ENCODE results near the gene TSHR. TPM values are rescaled to one million over a fixed set of nuclear protein-coding genes. Genes with fewer than 3 reads are reported as not detected.

Gene TSHR
- total and polyA plus RNA-seq, 2 of the 4 experiments (the other 2 are of a cell fraction): not detected

GRCh38 chr14:81132468-81132867, 177.0 kb downstream of the TSHR start:
- DNase-seq (no peak), ATAC-seq (ENCODE audit: low read depth) (no peak)
- intact Hi-C loops (cut with micrococcal nuclease): no loop called here
- no TSS peak for BruUV-seq (replicated peaks)
- H3K56ac ChIP-seq (ENCODE audit: extremely low read depth, insufficient read depth, low read length): no peak overlapping the region
- no peak overlapping the region for H2BK15ac ChIP-seq (ENCODE audit: low read depth, low read length)
- no peak overlapping the region for H3K9ac ChIP-seq (ENCODE audit: low read depth, low read length)
- no peak overlapping the region for H4K91ac ChIP-seq (ENCODE audit: insufficient read depth, low read depth, low read length)
- no peaks in the 10 kb centered on the region for H3K79me1 ChIP-seq (ENCODE audit: low read depth in 1 of 2, low read length in 2 of 2)
- CTCF ChIA-PET: no interaction called here
- no peaks in the 10 kb centered on the region for H3K9me1 ChIP-seq (ENCODE audit: insufficient read depth, low read length)
- dilution Hi-C loops (cut with HindIII; ENCODE audit: low sequenced_read_pairs, unreplicated experiment): no loop called here
- H3K4ac ChIP-seq (ENCODE audit: low read depth, low read length): no peak overlapping the region
- H4K8ac ChIP-seq (ENCODE audit: low read depth in 2 of 2, low read length in 2 of 2): no peak overlapping the region
- in situ Hi-C loops (cut with MboI; ENCODE audit: low sequenced_read_pairs): no loop called here
- no peak overlapping the region for H2BK20ac ChIP-seq (ENCODE audit: low read depth, low read length)
- H4K20me1 ChIP-seq (ENCODE audit: insufficient read depth, low read length): no peaks in the 10 kb centered on the region
- POLR2A ChIA-PET (ENCODE audit: unreplicated experiment): no interaction called here
- H3K9me3 ChIP-seq (ENCODE audit: control insufficient read depth, insufficient read depth, low read length): no peaks in the 10 kb centered on the region
- no peaks in the 10 kb centered on the region for H3K4me1 ChIP-seq (ENCODE audit: control insufficient read depth, insufficient read depth, low read length)
- H2AK9ac ChIP-seq (replicated peaks; ENCODE audit: low read depth, low read length, poor library complexity): no peak overlapping the region
- no peak overlapping the region for H3K23ac ChIP-seq (ENCODE audit: low read depth, low read length)
- no peak overlapping the region for H3K27ac ChIP-seq (ENCODE audit: insufficient read depth, low read length)
- no peaks in the 10 kb centered on the region for H3K36me3 ChIP-seq (ENCODE audit: control insufficient read depth, insufficient read depth, low read length)
- TF ChIP-seq POLR2A (IDR thresholded peaks at IDR 0.05; ENCODE audit: low read depth, low read length): no peak
- H3K27me3 ChIP-seq (ENCODE audit: control insufficient read depth, insufficient read depth, low read length): peaks cover 2% of the 10 kb centered on the region; the same call in 1 of the 2 replicates
- no peak overlapping the region for H2BK120ac ChIP-seq (ENCODE audit: low read depth, low read length)
- no peak overlapping the region for H3K4me2 ChIP-seq (ENCODE audit: low read depth, low read length)
- no peak overlapping the region for H4K5ac ChIP-seq (ENCODE audit: low read depth, low read length)
- no peak overlapping the region for H2AFZ ChIP-seq (replicated peaks; ENCODE audit: low read length, poor library complexity)
- no peak overlapping the region for H3K14ac ChIP-seq (replicated peaks; ENCODE audit: low read depth, low read length)
- H2AK5ac ChIP-seq (ENCODE audit: low read depth, low read length): no peak overlapping the region
- H3K4me3 ChIP-seq (ENCODE audit: insufficient read depth, low read depth, low read length): no peak overlapping the region
- no peak overlapping the region for H2BK5ac ChIP-seq (ENCODE audit: low read depth, low read length, poor library complexity, severe bottlenecking)
- WGBS, 2 experiments (ENCODE audit: extremely low coverage in 2 of 2, insufficient read length in 1 of 2): no CpG with 5 or more reads among the region's 3 CpGs
- no peak overlapping the region for H3K18ac ChIP-seq (ENCODE audit: low read depth, low read length)
